ENCODE results near the gene CDH23. TPM values are rescaled to one million over a fixed set of nuclear protein-coding genes. Genes with fewer than 3 reads are reported as not detected.

Gene CDH23
- total and polyA plus RNA-seq, 2 of the 8 experiments (the other 6 are each of a cell fraction or from before 2014, with no cell fraction given) = 1.9 to 4.9 TPM

- TF ChIP-seq EP300 (IDR thresholded peaks at IDR 0.05; ENCODE audit: borderline replicate concordance in 1 of 2, low read depth in 2 of 2, low read length in 2 of 2) = no peak
- TF ChIP-seq RXRA (IDR thresholded peaks at IDR 0.05; ENCODE audit: insufficient read depth, low read depth, low read length) = no peak
- no peak for TF ChIP-seq TAF1 (IDR thresholded peaks at IDR 0.05; ENCODE audit: low read depth, low read length)
- TF ChIP-seq TCF12 (IDR thresholded peaks at IDR 0.05; ENCODE audit: low read depth, low read length) = no peak
Observed at GRCh38 chr10:71765176-71765904, 368.6 kb downstream of the CDH23 start (continued).
